Hematopoietic multipotent progenitor cell treated with erythropoietin and hydrocortisone succinate and interleukin-3 and kit ligand, for 8 days (in vitro differentiated cells): ENCODE results near the gene CTNNA2.

Experiments used
- DNase-seq: peaks from one replicate; pipeline ENCODE4 v3.0.0-alpha.2; 2015

Gene CTNNA2

GRCh38 chr2:79715338-79715737 lies 202.5 kb downstream of the CTNNA2 start:
- DNase-seq: no peak

- DNase-seq: no peak
These were observed 203.4 kb downstream of the CTNNA2 start for GRCh38 chr2:79716266-79716665.

- DNase-seq: no peak
These were observed 204.6 kb downstream of the CTNNA2 start for GRCh38 chr2:79717364-79718007.

- no peak for DNase-seq
These were observed 208.2 kb downstream of the CTNNA2 start for GRCh38 chr2:79721061-79721460.

GRCh38 chr2:79721966-79722365 lies 209.1 kb downstream of the CTNNA2 start:
- no peak for DNase-seq

- DNase-seq: no peak
These were observed 211.0 kb downstream of the CTNNA2 start for GRCh38 chr2:79723830-79724229.

- DNase-seq: no peak
These were observed 216.7 kb downstream of the CTNNA2 start for GRCh38 chr2:79729532-79729931.

- no peak for DNase-seq
These were observed 221.7 kb downstream of the CTNNA2 start for GRCh38 chr2:79734518-79734917.

GRCh38 chr2:79740879-79741443 lies 228.1 kb downstream of the CTNNA2 start:
- DNase-seq: no peak

- DNase-seq: no peak
These were observed 237.5 kb downstream of the CTNNA2 start for GRCh38 chr2:79750321-79750720.

GRCh38 chr2:79757526-79757925 lies 244.7 kb downstream of the CTNNA2 start:
- no peak for DNase-seq

- no peak for DNase-seq
These were observed 245.2 kb downstream of the CTNNA2 start for GRCh38 chr2:79758042-79758441.

- no peak for DNase-seq
These were observed 246.0 kb downstream of the CTNNA2 start for GRCh38 chr2:79758749-79759282.

GRCh38 chr2:79770926-79771325 lies 258.1 kb downstream of the CTNNA2 start:
- no peak for DNase-seq

GRCh38 chr2:79771493-79771892 lies 258.6 kb downstream of the CTNNA2 start:
- DNase-seq: no peak

GRCh38 chr2:79774016-79774415 lies 261.2 kb downstream of the CTNNA2 start:
- no peak for DNase-seq

- no peak for DNase-seq
These were observed 263.6 kb downstream of the CTNNA2 start for GRCh38 chr2:79776461-79776860.

- no peak for DNase-seq
These were observed 267.9 kb downstream of the CTNNA2 start for GRCh38 chr2:79780781-79781180.

- no peak for DNase-seq
These were observed 270.0 kb downstream of the CTNNA2 start for GRCh38 chr2:79782576-79783452.

- no peak for DNase-seq
These were observed 276.3 kb downstream of the CTNNA2 start for GRCh38 chr2:79788952-79789651.

- no peak for DNase-seq
These were observed 277.0 kb downstream of the CTNNA2 start for GRCh38 chr2:79789811-79790210.

GRCh38 chr2:79792090-79792489 lies 279.2 kb downstream of the CTNNA2 start:
- DNase-seq: no peak

GRCh38 chr2:79793006-79793405 lies 280.2 kb downstream of the CTNNA2 start:
- DNase-seq: no peak
